ENCODE data around the gene UTP25.

Gene UTP25

DNA sequence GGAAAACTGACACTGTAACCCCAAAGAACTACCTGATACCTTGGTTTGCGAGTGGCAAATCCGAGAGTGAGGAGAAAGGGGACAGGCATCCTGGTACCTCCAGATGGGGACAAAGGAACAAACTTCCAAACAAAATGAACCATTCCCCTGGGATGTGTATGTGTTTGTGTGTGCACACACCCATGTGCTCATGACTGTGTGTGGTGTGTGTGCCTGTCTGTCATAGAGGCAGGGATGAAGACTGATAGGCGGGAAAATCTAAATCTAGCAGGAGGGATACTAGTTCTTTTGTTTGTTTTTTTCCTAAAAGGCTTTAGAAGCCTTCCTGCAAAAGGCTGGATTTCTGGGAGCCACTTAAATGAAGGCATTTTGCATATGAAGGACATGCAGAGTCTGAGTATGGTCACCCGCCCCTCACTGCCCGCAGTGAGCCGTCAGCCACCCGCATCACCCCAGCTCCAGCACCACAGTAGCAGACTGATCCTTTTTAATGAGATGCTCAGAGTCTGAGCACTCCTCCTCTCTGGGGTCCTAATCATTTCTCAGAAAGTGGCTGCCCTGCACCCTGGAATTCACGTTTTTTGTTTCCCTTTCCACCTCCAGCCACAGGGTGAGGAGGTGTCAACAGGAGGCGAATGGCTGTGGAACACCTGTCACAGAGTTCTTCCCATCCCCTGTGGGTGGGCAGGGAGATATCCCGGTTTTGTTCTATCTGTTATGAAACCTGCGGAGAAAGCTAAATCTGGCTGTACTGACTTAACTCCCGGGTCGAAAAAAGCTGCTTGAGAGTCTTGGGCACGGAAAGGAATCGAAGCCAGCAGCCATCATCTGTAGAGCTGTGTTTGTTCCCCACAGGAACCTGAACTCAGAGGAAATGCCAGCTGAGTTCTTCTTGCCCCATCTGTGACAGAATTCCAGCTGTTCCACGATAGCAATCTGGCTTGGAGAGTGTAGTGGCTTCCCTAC lies 34.9 kb downstream of the UTP25 start:
- no peak for DNase-seq
- H3K4me3 ChIP-seq (ENCODE audit: low read depth, low read length) = no peak overlapping the region

DNA sequence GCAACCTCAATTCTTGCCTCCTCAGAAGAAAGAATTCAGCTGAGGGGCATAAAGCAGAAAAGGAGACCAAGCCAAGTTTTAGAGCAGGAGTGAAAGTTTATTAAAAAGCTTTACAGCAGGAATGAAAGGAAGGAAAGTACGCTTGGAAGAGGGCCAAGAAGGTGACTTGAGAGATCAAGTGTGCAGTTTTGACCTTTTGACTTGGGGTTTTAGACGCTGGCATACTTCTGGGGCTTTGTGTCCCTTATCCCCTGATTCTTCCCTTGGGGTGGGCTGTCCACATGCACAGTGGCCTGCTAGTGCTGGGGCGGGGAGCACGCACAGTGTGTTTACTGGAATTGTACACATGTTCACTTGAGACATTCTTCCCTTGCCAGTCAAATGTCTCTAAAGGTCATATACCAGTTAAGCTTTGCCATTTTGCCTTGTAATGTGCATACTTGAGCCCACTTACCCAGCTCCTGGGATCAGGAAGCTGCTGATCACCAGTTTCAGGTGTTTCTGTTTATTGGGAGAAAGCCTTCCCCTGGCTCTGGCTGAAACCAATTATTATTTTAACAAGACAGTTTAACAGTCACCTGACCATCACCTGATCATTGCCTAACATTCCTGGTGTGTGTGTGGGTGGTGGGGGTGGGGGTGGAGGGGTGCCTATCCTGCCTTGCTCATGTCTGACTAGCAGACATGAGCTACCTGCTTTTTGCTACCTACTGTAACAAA lies 36.2 kb downstream of the UTP25 start:
- DNase-seq = no peak
- H3K9me3 ChIP-seq (ENCODE audit: severe bottlenecking) = peaks cover 6% of the 10 kb centered on the region
- no peaks in the 10 kb centered on the region for H3K27me3 ChIP-seq (ENCODE audit: insufficient read depth, low read depth, severe bottlenecking)
- no peak overlapping the region for H3K4me3 ChIP-seq (ENCODE audit: low read depth, low read length)
- TF ChIP-seq, protein P1, sequence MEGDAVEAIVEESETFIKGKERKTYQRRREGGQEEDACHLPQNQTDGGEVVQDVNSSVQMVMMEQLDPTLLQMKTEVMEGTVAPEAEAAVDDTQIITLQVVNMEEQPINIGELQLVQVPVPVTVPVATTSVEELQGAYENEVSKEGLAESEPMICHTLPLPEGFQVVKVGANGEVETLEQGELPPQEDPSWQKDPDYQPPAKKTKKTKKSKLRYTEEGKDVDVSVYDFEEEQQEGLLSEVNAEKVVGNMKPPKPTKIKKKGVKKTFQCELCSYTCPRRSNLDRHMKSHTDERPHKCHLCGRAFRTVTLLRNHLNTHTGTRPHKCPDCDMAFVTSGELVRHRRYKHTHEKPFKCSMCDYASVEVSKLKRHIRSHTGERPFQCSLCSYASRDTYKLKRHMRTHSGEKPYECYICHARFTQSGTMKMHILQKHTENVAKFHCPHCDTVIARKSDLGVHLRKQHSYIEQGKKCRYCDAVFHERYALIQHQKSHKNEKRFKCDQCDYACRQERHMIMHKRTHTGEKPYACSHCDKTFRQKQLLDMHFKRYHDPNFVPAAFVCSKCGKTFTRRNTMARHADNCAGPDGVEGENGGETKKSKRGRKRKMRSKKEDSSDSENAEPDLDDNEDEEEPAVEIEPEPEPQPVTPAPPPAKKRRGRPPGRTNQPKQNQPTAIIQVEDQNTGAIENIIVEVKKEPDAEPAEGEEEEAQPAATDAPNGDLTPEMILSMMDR (IDR thresholded peaks at IDR 0.05; ENCODE audit: low read depth, low read length) = no peak
- H3K36me3 ChIP-seq = no peaks in the 10 kb centered on the region
- H3K27ac ChIP-seq = no peak overlapping the region

More for the DNA sequence above, 34.9 kb downstream of the UTP25 start:
- TF ChIP-seq, protein P1 (IDR thresholded peaks at IDR 0.05; ENCODE audit: low read depth, low read length) = no peak
- Histone ChIP-seq H3K27me3 (ENCODE audit: insufficient read depth, low read depth, severe bottlenecking) (no peaks in the 10 kb centered on the region), H3K36me3 (no peaks in the 10 kb centered on the region), H3K27ac (no peak overlapping the region), H3K9me3 (ENCODE audit: severe bottlenecking) (peaks cover 6% of the 10 kb centered on the region)

DNA sequence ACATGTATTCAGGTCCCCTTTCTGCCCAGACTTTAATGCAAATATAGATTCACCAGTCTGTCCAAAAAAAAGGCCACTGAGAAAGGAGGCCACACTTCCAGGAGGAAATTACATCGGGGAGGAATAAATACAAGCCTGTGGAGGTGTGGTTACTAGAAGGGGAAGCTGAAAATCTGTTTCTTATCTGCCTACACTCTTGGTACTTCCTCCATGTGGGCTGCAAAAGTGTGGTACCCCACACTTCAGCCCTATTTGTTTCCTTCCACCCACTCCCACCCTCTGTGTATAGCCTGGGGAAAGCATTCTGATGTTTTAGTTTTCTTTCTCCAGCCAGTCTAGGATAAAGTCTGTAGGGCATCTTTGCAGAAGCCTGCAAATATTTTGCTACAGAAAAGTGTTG lies 38.4 kb downstream of the UTP25 start:
- no peak for DNase-seq
- TF ChIP-seq, protein P1 (IDR thresholded peaks at IDR 0.05; ENCODE audit: low read depth, low read length) = no peak
- Histone ChIP-seq H3K27ac (no peak overlapping the region), H3K36me3 (no peaks in the 10 kb centered on the region), H3K27me3 (ENCODE audit: insufficient read depth, low read depth, severe bottlenecking) (no peaks in the 10 kb centered on the region), H3K4me3 (ENCODE audit: low read depth, low read length) (no peak overlapping the region), H3K9me3 (ENCODE audit: severe bottlenecking) (peaks cover 6% of the 10 kb centered on the region)

DNA sequence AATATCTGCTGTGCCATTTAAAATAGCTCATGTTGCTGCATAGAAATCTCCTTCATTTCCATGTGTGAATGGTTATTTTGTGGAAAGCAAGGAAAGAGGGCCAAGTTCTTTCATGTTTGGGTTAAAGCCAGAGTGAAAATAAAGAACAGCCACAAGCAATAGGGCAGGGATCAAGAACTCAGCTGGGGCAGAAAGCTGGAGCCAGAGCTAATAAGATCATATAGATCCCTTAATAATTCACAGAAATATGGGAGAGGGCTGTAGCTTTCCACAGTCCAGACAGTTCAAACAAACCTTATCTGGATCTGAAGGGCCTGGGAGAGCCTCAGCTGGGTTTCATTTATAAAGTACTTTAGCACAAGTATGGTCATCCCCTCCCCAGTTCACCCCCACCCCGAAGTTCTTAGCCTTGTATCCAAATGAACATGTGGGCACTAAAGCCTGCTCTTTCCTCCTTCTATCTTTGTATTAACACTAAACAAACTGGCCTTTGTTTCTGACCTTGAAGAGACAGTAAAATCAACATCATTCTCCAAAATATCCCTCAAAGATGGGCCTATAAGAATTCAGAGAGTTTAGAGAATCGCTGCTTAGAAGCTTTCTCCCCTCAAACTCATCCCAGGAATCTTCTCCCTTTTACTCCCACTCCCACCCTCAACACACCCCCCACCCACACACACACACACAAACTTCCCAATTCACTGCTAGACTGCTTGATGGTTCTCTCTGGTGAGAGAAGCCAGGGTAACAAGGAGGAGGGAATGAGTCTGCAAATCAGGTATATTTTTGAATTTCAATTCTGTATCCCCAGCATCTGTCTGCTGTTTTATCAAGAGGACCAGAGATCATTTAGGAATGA lies 41.7 kb downstream of the UTP25 start:
- TF ChIP-seq, protein P1 (IDR thresholded peaks at IDR 0.05; ENCODE audit: low read depth, low read length) = no peak

DNA sequence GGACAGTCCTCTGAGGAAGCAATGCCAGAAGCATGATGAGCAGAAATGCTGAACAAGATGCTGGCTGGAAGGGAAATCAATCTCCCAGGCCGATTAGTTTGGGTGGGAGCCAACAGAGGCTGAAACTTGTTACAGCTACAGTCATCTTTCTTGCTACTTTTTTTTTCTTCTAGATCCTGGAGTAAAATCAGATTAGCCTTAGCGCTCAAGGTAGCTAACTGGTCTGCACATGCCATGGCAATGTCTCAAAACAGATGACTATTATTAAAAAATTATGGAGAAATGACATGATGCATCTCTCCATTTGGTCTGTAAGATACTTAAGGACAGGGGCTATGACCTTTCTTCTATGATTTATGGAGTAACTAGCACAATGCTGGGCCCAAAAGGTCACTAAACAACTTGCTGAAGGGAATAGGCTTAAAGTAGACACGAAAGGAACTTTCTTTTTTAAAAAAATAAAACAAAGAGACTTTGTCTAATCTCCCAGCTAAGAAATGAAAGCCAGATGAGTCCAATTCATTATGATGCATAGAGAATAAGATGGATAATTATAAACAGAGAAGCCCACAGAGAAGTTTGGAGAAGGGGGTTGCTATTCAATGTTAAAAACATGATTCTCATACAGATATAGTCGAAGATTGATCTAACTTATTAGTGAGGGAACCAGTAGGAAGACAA lies 42.5 kb downstream of the UTP25 start:
- TF ChIP-seq, protein P1 (IDR thresholded peaks at IDR 0.05; ENCODE audit: low read depth, low read length) = no peak
- Histone ChIP-seq H3K27me3 (ENCODE audit: insufficient read depth, low read depth, severe bottlenecking) (no peaks in the 10 kb centered on the region), H3K36me3 (no peaks in the 10 kb centered on the region), H3K27ac (no peak overlapping the region), H3K4me3 (ENCODE audit: low read depth, low read length) (no peak overlapping the region), H3K9me3 (ENCODE audit: severe bottlenecking) (peaks cover 6% of the 10 kb centered on the region)
- DNase-seq = no peak

More for the DNA sequence above, 41.7 kb downstream of the UTP25 start:
- Histone ChIP-seq H3K27me3 (ENCODE audit: insufficient read depth, low read depth, severe bottlenecking) (no peaks in the 10 kb centered on the region), H3K4me3 (ENCODE audit: low read depth, low read length) (no peak overlapping the region), H3K27ac (no peak overlapping the region), H3K9me3 (ENCODE audit: severe bottlenecking) (peaks cover 6% of the 10 kb centered on the region), H3K36me3 (no peaks in the 10 kb centered on the region)
- no peak for DNase-seq

All from WERI-Rb-1 (cell line).